ENCODE measurements around the gene MTRF1. TPM values are rescaled to one million over a fixed set of nuclear protein-coding genes. Genes with fewer than 3 reads are reported as not detected.

The MTRF1 gene
- total RNA-seq, 1 experiment from 2014 or later: 10.1 TPM

DNA sequence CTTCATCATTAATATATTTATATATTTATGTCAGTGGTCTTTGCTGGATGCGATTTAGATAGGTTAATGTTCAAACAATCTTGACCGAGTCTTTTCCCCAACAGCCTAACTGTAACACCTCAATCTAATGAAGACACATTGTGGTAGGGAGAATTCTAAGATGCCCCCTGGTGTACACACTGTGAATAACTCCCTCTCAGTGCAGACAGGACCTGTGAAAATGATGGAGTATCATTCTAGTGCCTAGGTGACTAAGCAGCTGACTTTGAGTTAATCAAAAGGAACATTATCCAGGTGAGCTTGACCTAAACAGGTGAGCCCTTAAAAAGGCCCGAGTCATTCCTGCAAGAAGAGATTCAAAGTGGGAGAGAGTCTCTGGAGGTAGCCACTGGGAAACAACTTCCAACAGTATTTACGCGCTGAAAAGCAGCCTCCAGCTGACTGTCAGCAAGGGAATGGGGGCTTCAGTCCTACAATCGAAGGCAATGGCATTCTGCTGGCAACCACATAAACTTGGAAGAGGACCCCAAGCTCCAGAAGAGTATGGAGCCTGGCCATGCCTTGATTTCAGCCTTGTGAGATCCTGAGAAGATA, 41.0 kb downstream of the MTRF1 start:
- Histone ChIP-seq H3K4me3 (ENCODE audit: insufficient read depth, low read depth, low read length) (no peak overlapping the region), H3K27me3 (ENCODE audit: control insufficient read depth, insufficient read depth, low read length) (no peaks in the 10 kb centered on the region), H3K36me3 (replicated peaks; ENCODE audit: control insufficient read depth, insufficient read depth, low read length) (no peaks in the 10 kb centered on the region)
- peak; percentile 57 for DNase-seq

- H3K36me3 ChIP-seq (replicated peaks; ENCODE audit: control insufficient read depth, insufficient read depth, low read length): no peaks in the 10 kb centered on the region
- DNase-seq: no peak
- H3K27me3 ChIP-seq (ENCODE audit: control insufficient read depth, insufficient read depth, low read length): no peaks in the 10 kb centered on the region
- H3K4me3 ChIP-seq (ENCODE audit: insufficient read depth, low read depth, low read length): no peak overlapping the region
Measured at GRCh38 chr13:41220401-41220800, 43.0 kb downstream of the MTRF1 start.

- DNase-seq: no peak
- H3K4me3 ChIP-seq (ENCODE audit: insufficient read depth, low read depth, low read length): no peak overlapping the region
- H3K27me3 ChIP-seq (ENCODE audit: control insufficient read depth, insufficient read depth, low read length): no peaks in the 10 kb centered on the region
- H3K36me3 ChIP-seq (replicated peaks; ENCODE audit: control insufficient read depth, insufficient read depth, low read length): no peaks in the 10 kb centered on the region
Measured at GRCh38 chr13:41216160-41216559, 47.2 kb downstream of the MTRF1 start.

DNA sequence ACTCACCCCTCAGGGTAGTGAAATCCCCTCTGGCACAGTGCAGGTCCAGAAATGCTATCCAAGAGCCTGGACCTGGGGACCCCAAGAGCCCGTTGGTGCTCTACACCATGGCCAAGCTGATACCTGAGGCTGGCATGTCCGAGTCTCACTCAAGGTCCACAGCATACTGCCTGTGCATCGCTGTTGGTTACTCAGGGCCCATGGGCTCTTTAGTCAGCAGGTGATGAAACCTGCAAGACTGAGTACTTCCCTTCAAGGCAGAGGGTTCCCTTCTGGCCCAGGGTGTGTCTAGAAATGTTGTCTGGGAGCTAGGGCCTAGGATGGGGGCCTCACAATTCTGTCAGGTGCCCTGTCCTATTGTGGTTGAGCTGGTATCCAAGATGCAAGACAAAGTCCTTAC, 49.5 kb downstream of the MTRF1 start:
- no peak overlapping the region for H3K4me3 ChIP-seq (ENCODE audit: insufficient read depth, low read depth, low read length)
- DNase-seq: no peak
- H3K36me3 ChIP-seq (replicated peaks; ENCODE audit: control insufficient read depth, insufficient read depth, low read length): no peaks in the 10 kb centered on the region
- no peaks in the 10 kb centered on the region for H3K27me3 ChIP-seq (ENCODE audit: control insufficient read depth, insufficient read depth, low read length)

GRCh38 chr13:41213316-41213715, 50.1 kb downstream of the MTRF1 start:
- no peak for DNase-seq
- Histone ChIP-seq H3K36me3 (replicated peaks; ENCODE audit: control insufficient read depth, insufficient read depth, low read length) (no peaks in the 10 kb centered on the region), H3K27me3 (ENCODE audit: control insufficient read depth, insufficient read depth, low read length) (no peaks in the 10 kb centered on the region), H3K4me3 (ENCODE audit: insufficient read depth, low read depth, low read length) (no peak overlapping the region)

GRCh38 chr13:41212881-41213280, 50.5 kb downstream of the MTRF1 start:
- Histone ChIP-seq H3K36me3 (replicated peaks; ENCODE audit: control insufficient read depth, insufficient read depth, low read length) (no peaks in the 10 kb centered on the region), H3K27me3 (ENCODE audit: control insufficient read depth, insufficient read depth, low read length) (no peaks in the 10 kb centered on the region), H3K4me3 (ENCODE audit: insufficient read depth, low read depth, low read length) (no peak overlapping the region)
- no peak for DNase-seq

DNA sequence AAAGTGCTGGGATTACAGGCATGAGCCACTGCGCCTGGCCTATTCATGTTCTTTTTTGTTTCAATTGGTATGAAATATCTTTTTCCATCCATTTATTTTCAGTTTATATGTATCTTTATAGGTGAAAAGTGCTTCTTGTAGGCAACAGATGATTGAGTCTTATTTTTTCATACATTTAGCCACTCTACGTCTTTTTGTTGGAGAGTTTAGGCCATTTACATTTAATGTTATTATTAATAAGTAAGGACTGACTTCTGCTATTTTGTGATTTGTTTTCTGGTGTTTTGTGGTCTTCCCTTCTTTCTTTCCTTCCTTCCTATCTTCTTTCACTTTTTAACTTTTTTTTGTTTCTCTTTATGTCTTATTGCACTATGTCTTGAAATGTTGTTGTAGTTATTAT, 52.3 kb downstream of the MTRF1 start:
- H3K36me3 ChIP-seq (replicated peaks; ENCODE audit: control insufficient read depth, insufficient read depth, low read length): no peaks in the 10 kb centered on the region
- DNase-seq: no peak
- no peak overlapping the region for H3K4me3 ChIP-seq (ENCODE audit: insufficient read depth, low read depth, low read length)
- H3K27me3 ChIP-seq (ENCODE audit: control insufficient read depth, insufficient read depth, low read length): no peaks in the 10 kb centered on the region

GRCh38 chr13:41206467-41206866, 56.9 kb downstream of the MTRF1 start:
- Histone ChIP-seq H3K4me3 (ENCODE audit: insufficient read depth, low read depth, low read length) (no peak overlapping the region), H3K36me3 (replicated peaks; ENCODE audit: control insufficient read depth, insufficient read depth, low read length) (no peaks in the 10 kb centered on the region), H3K27me3 (ENCODE audit: control insufficient read depth, insufficient read depth, low read length) (no peaks in the 10 kb centered on the region)
- DNase-seq: no peak

GRCh38 chr13:41203810-41204209, 59.6 kb downstream of the MTRF1 start:
- H3K4me3 ChIP-seq (ENCODE audit: insufficient read depth, low read depth, low read length): no peak overlapping the region
- H3K36me3 ChIP-seq (replicated peaks; ENCODE audit: control insufficient read depth, insufficient read depth, low read length): no peaks in the 10 kb centered on the region
- no peak for DNase-seq
- H3K27me3 ChIP-seq (ENCODE audit: control insufficient read depth, insufficient read depth, low read length): no peaks in the 10 kb centered on the region

GRCh38 chr13:41200126-41200525, 63.2 kb downstream of the MTRF1 start:
- no peaks in the 10 kb centered on the region for H3K27me3 ChIP-seq (ENCODE audit: control insufficient read depth, insufficient read depth, low read length)
- H3K36me3 ChIP-seq (replicated peaks; ENCODE audit: control insufficient read depth, insufficient read depth, low read length): no peaks in the 10 kb centered on the region
- no peak for DNase-seq
- H3K4me3 ChIP-seq (ENCODE audit: insufficient read depth, low read depth, low read length): no peak overlapping the region

DNA sequence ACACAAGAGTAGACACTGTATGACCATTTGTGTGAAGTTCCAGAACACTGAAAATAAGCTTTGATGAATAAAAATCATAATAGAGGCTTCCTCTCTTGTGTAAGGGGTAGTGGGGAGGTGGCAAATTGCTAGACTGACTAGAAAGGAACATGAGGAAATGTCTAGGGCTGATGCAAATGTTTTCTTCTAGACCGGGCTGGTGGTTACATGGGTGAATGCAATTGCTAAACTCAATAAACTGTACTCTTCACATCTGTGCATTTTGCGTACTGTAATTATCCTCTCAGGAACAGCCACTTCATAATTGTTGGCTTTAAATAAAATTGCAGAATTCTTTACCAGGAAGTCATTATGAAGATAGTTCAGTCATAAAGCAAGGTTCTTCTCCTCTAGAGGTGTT, 63.9 kb downstream of the MTRF1 start:
- no peaks in the 10 kb centered on the region for H3K27me3 ChIP-seq (ENCODE audit: control insufficient read depth, insufficient read depth, low read length)
- H3K4me3 ChIP-seq (ENCODE audit: insufficient read depth, low read depth, low read length): no peak overlapping the region
- H3K36me3 ChIP-seq (replicated peaks; ENCODE audit: control insufficient read depth, insufficient read depth, low read length): no peaks in the 10 kb centered on the region
- DNase-seq: no peak

DNA sequence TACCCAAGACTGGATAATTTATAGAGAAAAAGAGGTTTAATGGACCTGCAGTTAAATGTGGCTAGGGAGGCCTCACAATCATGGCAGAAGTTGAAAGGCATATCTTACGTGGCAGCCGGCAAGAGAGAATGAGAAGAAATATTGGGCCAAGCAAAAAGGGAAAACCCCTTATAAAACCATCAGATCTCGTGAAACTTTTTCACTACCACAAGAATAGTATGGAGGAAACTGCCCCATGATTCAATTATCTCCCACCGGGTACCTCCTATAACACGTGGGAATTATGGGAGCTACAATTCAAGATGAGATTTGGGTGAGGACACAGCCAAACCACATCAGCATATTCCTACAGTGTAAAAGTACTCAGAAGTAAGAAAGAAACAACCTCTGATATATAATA, 64.3 kb downstream of the MTRF1 start:
- Histone ChIP-seq H3K4me3 (ENCODE audit: insufficient read depth, low read depth, low read length) (no peak overlapping the region), H3K27me3 (ENCODE audit: control insufficient read depth, insufficient read depth, low read length) (no peaks in the 10 kb centered on the region), H3K36me3 (replicated peaks; ENCODE audit: control insufficient read depth, insufficient read depth, low read length) (no peaks in the 10 kb centered on the region)
- DNase-seq: no peak

- H3K4me3 ChIP-seq (ENCODE audit: insufficient read depth, low read depth, low read length): no peak overlapping the region
- no peaks in the 10 kb centered on the region; the same call in 1 of the 2 replicates for H3K36me3 ChIP-seq (replicated peaks; ENCODE audit: control insufficient read depth, insufficient read depth, low read length)
- H3K27me3 ChIP-seq (ENCODE audit: control insufficient read depth, insufficient read depth, low read length): no peaks in the 10 kb centered on the region
- peak; percentile 10 for DNase-seq
Measured at GRCh38 chr13:41196620-41197019, 66.8 kb downstream of the MTRF1 start.

GRCh38 chr13:41196011-41196410, 67.4 kb downstream of the MTRF1 start:
- H3K36me3 ChIP-seq (replicated peaks; ENCODE audit: control insufficient read depth, insufficient read depth, low read length): no peaks in the 10 kb centered on the region; the same call in 1 of the 2 replicates
- DNase-seq: no peak
- no peaks in the 10 kb centered on the region for H3K27me3 ChIP-seq (ENCODE audit: control insufficient read depth, insufficient read depth, low read length)
- H3K4me3 ChIP-seq (ENCODE audit: insufficient read depth, low read depth, low read length): no peak overlapping the region

DNA sequence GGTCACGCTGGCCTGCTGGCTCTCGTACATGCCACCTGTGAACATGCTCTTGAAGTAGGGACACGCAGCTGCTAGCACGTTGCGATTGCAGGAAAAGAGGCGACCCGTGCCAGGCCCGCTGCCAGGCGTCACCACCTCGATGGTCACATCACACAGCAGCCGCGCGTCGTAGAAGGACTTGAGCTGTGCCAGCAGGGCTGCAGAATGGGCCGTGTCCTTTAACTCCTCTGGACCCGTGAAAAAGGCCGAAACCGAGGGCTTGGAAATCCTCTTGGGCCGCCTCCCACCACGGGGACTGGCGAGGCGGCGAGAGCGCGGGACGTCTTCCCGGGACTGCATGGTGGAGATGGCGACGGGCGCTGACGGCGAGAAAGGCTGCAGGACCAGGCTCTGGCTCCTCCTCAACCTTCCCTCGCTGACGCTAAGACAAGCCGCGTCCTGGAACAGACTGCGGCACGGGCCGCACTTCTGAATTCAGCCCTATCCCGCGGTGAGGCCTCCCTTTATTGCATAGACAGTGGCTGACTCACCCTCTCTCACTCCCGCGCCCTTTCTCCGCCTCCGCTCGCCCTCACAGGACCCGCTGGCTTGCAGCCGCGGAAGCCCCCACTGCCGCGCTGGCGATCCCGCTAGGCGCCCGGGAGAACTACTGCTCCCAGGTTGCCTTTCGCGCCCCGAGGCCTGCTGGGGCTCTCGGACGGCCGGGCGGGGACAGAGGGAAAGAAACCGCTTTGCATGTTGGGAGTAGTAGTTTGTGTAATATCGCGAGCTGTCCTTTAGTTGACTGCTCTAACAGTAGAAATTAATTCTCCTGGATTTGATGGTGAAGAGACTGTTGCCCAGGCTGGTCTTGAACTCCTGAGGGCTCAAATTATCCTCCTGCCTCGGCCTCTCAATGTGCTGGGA, 69.2 kb downstream of the MTRF1 start, which contains the start of gene KBTBD7:
TSS of gene KBTBD7 (minus strand) at position 651 of the 906 bp plus-strand sequence. CDS start at position 339, 312 bp downstream.
- H3K27me3 ChIP-seq (ENCODE audit: control insufficient read depth, insufficient read depth, low read length): no peaks in the 10 kb centered on the region
- H3K36me3 ChIP-seq (replicated peaks; ENCODE audit: control insufficient read depth, insufficient read depth, low read length): no peaks in the 10 kb centered on the region; the same call in 1 of the 2 replicates
- peak within 1 kb of the TSS; percentile 77 for H3K4me3 ChIP-seq (ENCODE audit: insufficient read depth, low read depth, low read length)
- peak; percentile 91 for DNase-seq

Measured in H7 (cell line).